22Rv1 (cell line): ENCODE results near the gene IFI6.
"Not testable (repeated sequence)": the region's sequence is repeated elsewhere in the genome, so short reads cannot be mapped to it uniquely, and the experiment has no call there.

Experiments
- H3K27ac ChIP-seq: fragments of 450-650 bp; 2 replicates; pipeline ENCODE4 v1.5.1; 2017
- ZFX ChIP-seq: fragments of 450-650 bp; IDR thresholded peaks from 2 replicates; pipeline ENCODE4 v1.6.1; 2017; ENCODE audit warnings: antibody characterized with exemption, borderline replicate concordance
- TF ChIP-seq, protein P1 (sequence below): fragments of 450-650 bp; IDR thresholded peaks from 2 replicates; pipeline ENCODE4 v1.5.1; 2017; ENCODE audit warnings: mild to moderate bottlenecking

IFI6 gene

GRCh38 chr1:27705545-27705944 lies 33.6 kb upstream of the IFI6 start:
- TF ChIP-seq ZFX, result no peak
- TF ChIP-seq, protein P1, sequence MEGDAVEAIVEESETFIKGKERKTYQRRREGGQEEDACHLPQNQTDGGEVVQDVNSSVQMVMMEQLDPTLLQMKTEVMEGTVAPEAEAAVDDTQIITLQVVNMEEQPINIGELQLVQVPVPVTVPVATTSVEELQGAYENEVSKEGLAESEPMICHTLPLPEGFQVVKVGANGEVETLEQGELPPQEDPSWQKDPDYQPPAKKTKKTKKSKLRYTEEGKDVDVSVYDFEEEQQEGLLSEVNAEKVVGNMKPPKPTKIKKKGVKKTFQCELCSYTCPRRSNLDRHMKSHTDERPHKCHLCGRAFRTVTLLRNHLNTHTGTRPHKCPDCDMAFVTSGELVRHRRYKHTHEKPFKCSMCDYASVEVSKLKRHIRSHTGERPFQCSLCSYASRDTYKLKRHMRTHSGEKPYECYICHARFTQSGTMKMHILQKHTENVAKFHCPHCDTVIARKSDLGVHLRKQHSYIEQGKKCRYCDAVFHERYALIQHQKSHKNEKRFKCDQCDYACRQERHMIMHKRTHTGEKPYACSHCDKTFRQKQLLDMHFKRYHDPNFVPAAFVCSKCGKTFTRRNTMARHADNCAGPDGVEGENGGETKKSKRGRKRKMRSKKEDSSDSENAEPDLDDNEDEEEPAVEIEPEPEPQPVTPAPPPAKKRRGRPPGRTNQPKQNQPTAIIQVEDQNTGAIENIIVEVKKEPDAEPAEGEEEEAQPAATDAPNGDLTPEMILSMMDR, result no peak
- H3K27ac ChIP-seq, result no peak overlapping the region

GRCh38 chr1:27704958-27705357 lies 33.0 kb upstream of the IFI6 start:
- TF ChIP-seq, protein P1, result no peak

GRCh38 chr1:27696835-27697234 lies 24.8 kb upstream of the IFI6 start:
- H3K27ac ChIP-seq, result not testable (repeated sequence)

More at GRCh38 chr1:27704958-27705357, 33.0 kb upstream of the IFI6 start:
- no peak overlapping the region for H3K27ac ChIP-seq

DNA sequence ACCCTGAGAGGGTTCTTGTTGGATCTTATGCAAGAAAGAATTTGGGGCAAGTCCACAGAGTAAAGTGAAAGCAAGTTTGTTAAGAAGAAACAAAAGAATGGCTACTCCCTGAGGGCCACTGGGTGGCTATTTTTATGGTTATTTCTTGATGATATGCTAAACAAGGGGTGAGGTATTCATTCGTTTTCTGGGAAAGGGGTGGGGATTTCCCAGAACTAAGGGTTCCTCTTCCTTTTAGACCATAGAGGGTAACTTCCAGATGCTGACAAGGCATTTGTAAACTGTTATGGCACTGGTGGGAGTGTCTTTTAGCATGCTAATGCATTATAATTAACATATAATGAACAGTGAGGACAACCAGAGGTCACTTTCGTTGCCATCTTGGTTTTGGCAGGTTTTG lies 18.2 kb upstream of the IFI6 start:
- TF ChIP-seq, protein P1, result no peak
- TF ChIP-seq ZFX, result no peak
- no peak overlapping the region for H3K27ac ChIP-seq

GRCh38 chr1:27689423-27690173 lies 17.6 kb upstream of the IFI6 start:
- no peak for TF ChIP-seq ZFX
- TF ChIP-seq, protein P1, result no peak
- no peak overlapping the region for H3K27ac ChIP-seq

DNA sequence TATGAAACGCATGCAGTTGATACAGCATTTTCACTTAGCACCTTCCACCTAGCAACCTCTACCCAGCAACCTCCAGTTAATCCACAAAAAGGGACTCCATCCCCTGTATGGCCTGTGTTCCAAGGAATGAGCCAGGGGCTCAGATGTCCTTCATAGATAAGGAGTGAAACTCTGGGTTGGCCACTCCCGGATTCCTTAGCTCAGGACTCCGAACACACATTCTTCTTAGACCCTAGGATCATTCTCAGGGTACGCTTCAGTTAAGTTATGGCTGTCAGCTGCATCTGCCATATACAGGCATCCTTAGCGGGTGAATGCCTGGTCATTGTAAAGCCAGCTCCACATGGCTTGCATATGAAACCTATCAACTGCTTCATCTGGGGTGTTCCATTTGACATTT lies 15.9 kb upstream of the IFI6 start:
- H3K27ac ChIP-seq, result no peak overlapping the region
- TF ChIP-seq, protein P1, result no peak
- TF ChIP-seq ZFX, result no peak

DNA sequence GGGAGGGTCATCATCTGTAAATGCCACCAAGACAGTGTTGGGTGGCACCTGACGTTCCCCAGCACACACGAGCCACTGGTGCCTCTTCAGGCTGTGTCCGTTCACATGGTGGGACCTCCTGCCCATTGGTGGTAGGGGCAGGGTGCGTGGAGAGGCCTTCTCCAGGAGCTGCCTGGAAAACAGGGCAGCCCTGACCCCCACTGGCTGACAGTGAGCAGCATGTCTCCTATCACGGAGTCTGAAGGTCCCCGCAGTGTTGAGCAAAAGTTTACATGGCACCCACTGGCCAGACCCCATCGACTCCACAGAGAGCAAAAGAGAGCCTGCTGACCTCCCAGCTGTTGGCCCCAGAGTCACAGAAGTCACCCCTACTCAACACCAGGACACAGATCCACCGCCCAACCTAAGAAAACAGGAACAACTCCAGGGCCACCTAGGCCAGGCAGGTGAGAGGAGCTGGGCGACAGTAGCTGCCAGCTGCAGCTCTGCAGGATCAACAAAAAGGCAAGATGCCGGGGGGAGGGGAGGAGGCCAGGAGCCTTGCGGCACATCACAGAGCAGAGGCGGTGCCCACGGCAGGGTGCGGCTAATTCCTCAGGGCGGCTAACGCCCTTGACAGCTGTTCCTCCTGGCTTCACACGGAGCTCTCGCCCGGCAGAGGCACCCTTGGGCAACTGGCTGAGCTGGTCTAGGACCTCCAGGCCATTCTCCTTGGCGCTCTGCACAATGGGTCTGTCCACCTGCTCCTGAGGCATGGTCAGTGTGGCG lies 14.4 kb upstream of the IFI6 start:
- TF ChIP-seq, protein P1, result no peak
- no peak for TF ChIP-seq ZFX
- H3K27ac ChIP-seq, result no peak overlapping the region
